ENCODE results near the gene ZNF385D.

Gene ZNF385D

GRCh38 chr3:21449738-21450137 lies 301.3 kb downstream of the ZNF385D start:
- no peak for DNase-seq (ENCODE audit: low read depth in 2 of 2)

- DNase-seq (ENCODE audit: low read depth in 2 of 2): no peak
Measured at GRCh38 chr3:21447476-21448151, 303.4 kb downstream of the ZNF385D start.

GRCh38 chr3:21446945-21447475 lies 304.0 kb downstream of the ZNF385D start:
- no peak for DNase-seq (ENCODE audit: low read depth in 2 of 2)

DNA sequence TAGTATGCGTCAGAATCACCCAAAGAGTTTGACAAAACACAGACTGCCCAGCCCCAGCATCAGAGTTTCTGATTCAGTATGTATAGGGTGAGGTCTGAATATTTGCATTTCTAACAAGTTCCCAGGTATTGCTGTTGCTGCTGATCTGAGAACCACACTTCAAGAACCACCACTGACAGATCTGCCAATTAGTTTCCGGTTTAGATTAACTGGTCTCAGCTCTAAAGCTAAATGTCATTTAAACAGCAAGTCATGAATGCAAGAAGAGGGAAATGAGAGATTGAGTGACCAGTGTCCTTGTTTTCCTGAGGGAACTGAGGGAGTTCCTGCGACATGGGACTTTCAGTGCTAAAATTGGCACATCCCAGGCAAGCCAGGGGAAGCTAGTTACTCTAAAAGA lies 305.0 kb downstream of the ZNF385D start:
- DNase-seq (ENCODE audit: low read depth in 2 of 2): no peak

DNA sequence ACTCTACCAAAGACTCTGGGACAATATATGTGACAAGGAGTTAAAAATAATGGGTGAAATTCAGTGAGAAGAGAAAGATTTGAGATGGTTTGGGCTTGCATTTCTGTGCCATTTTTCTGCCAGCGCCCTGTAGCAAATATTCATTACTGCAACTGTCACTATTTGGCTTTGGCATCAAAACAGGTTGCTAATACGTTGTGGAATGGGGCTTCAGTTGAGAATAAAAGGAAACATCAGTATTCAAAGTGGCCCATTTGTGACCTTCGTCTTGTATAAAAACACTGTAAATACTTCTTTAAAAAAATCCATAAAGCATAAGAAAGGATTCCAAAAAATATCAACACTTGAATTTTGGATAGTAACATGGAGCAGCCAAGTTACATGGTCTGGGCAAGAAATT lies 309.2 kb downstream of the ZNF385D start:
- no peak for DNase-seq (ENCODE audit: low read depth in 2 of 2)

- DNase-seq (ENCODE audit: low read depth in 2 of 2): no peak
Measured at GRCh38 chr3:21436835-21437234, 314.2 kb downstream of the ZNF385D start.

DNA sequence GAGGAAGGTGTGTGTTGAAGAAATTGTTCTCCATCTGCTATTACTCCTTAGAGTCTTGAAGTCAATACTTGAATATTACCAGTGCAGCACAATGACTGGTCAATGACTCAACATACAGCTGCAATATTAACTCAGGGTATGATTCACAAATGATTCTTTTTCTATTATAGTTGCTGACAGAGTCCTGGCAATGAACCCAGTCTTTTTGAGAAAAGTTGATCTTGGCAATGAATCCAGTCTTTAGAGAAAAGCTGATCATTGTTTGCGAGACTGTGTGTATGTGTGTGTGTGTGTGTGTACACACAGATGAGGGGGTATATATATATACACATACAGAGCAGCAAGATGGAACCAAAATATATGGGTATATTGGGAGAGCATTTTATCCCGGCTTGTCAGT lies 315.1 kb downstream of the ZNF385D start:
- DNase-seq (ENCODE audit: low read depth in 2 of 2): no peak

DNA sequence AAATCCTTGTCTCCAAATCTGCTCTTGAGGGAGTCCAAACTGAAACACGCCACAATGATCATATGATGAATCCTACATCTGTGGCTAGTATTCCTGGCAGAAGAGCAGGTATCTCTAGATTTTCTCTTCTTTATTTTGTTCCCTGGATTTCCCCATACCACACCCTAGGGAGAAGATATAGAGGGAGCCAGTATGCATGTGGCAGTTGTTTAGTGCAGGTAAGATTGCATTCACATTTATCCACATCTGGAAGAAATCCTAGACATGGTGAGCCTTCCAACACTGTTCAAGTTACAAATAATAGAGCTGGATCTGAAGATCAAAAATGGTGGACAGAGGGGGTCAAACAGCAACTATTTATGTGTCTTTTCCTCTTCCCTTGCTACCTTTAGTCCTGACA lies 316.7 kb downstream of the ZNF385D start:
- DNase-seq (ENCODE audit: low read depth in 2 of 2): no peak

GRCh38 chr3:21433751-21434150 lies 317.3 kb downstream of the ZNF385D start:
- no peak for DNase-seq (ENCODE audit: low read depth in 2 of 2)

- no peak for DNase-seq (ENCODE audit: low read depth in 2 of 2)
Measured at GRCh38 chr3:21426920-21427319, 324.1 kb downstream of the ZNF385D start.

- no peak for DNase-seq (ENCODE audit: low read depth in 2 of 2)
Measured at GRCh38 chr3:21425715-21426114, 325.3 kb downstream of the ZNF385D start.

DNA sequence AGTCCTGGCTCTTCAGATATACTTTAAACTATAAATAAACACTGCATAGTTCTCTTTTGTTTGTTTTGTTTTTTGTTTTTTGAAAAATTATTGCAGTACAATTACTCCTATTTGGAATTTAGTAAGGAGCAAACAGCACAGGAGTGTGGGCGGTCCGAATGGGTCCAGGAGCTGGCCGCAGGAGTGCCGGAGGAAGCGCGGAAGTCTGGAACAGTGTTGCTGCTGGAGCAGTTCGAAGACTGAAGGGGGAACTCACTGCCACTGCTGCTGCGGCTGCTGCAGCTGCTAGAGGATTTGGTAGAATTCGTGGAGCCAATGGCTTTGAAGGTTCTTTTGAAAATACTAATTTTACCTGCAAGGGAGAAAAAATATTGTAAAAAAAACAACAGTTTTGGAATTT lies 329.9 kb downstream of the ZNF385D start:
- DNase-seq (ENCODE audit: low read depth in 2 of 2): no peak

DNA sequence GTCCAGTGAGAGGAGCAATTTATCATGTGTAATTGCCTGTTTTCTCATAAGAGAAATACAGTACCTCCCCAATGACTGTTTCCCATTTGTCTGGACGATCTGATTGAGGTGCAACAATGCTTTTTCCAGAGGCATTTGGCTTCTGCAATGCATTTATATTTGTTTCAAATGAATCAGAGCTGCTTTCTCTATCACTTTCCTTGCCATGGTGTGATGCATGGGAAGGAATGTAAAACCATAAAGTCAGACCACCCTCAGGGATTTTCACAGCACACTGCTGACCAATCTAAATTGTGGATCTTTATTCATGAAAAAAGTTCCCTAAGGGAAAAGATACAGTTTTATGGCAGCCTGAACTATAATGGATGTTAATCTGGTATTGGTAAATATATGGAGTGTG lies 333.0 kb downstream of the ZNF385D start:
- DNase-seq (ENCODE audit: low read depth in 2 of 2): no peak

GRCh38 chr3:21414506-21414905 lies 336.5 kb downstream of the ZNF385D start:
- no peak for DNase-seq (ENCODE audit: low read depth in 2 of 2)

- no peak for DNase-seq (ENCODE audit: low read depth in 2 of 2)
Measured at GRCh38 chr3:21411058-21411457, 340.0 kb downstream of the ZNF385D start.

- DNase-seq (ENCODE audit: low read depth in 2 of 2): no peak
Measured at GRCh38 chr3:21409401-21409800, 341.6 kb downstream of the ZNF385D start.

DNA sequence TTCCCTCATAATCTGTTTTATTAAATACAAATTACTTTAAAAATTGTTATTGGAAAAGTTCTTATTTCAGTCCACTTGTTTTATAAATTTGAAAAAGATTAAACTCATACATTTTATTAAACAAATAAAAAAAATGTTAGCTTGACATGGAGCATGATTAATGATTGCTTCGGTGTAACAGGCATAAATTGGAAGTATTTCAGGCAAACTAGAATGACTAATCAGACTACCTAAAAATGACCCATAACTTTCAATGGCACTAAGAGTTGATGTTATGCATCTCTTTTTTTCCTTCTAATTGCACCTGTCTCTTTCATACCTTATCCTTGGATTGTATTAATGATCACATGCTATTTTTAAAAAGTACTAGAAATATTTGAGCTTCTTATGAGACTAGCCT lies 343.3 kb downstream of the ZNF385D start:
- no peak for DNase-seq (ENCODE audit: low read depth in 2 of 2)

GRCh38 chr3:21405671-21406667 lies 345.0 kb downstream of the ZNF385D start:
- no peak for DNase-seq (ENCODE audit: low read depth in 2 of 2)

DNA sequence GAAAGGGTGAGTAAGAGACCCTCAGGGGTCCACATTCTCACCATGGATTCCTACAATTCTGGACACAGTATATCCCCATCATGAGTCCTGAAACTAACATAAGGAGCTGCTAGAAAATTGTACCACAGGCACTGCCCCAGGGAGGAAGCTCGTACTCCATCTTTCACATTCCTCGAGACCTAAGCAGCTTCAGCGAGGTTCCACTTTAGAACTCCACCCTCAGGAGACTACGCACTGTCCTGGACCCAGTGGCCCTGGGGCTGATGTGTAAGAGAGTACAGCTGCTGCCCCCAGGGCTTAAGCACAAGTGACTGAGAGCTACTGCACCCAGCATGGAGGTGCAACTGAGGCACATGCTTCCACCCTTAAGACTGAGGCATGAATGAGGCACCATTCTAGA lies 352.5 kb downstream of the ZNF385D start:
- no peak for DNase-seq (ENCODE audit: low read depth in 2 of 2)

DNA sequence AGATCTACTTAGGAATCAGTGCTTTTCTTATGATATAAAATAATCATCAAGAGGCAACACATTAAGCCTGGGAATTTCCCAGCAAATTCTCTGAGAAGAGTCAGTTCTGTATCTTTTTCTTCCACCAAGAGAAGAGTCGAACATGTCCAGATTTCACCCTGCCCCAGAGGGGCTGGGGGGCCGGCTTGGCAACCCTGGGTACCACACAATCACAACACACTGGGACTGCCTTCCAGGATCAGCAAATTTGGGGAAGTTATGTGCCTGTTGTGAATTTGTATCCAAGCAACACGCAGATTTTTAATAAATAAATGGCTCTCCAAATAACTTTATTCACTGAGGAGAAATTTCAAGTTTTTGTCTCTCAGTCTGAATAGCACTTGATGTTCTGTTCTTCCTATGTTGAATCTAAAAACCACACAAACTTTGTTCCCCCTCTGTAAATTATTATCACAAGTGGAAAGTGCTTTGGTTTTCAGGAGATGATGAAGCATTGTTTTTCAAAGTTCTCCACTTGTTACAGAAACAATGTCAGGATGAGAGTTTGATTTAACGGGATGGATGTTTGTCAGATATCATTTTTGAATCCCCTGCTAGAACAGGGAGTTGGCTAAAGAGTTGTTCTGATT lies 357.2 kb downstream of the ZNF385D start:
- DNase-seq (ENCODE audit: low read depth in 2 of 2): no peak

GRCh38 chr3:21392526-21392925 lies 358.5 kb downstream of the ZNF385D start:
- DNase-seq (ENCODE audit: low read depth in 2 of 2): no peak

DNA sequence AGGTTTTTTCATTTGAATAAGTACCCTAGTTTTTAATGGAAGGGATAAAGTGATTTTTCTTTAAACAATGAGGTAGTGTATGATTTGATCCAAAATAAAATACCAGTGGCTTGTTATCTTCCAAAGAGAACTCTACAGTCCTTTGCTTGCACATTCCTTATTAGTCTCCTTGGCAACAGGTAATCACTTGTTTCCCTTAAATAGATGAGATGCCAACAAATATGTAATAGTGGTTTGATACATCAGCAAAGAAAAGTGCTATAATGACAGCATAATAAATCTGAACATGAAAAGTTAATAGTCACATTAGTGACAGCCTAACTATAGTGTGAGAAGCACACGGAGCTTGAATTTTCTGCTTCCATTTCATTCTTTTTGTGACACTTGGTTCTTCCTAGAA lies 360.2 kb downstream of the ZNF385D start:
- DNase-seq (ENCODE audit: low read depth in 2 of 2): no peak

Measured in stimulated activated CD8-positive, alpha-beta memory T cell treated with anti-CD3 and anti-CD28 coated beads, Interleukin-15, amount 100 ng/mL, for 4 hours (primary cell).